SK-N-SH (cell line): ENCODE results near the gene SRSF2. TPM values are rescaled to one million over a fixed set of nuclear protein-coding genes. Genes with fewer than 3 reads are reported as not detected.

ENCODE experiments used
- CTCF ChIA-PET: fragments of 300-600, 350-600 bp; formaldehyde crosslinking; extraction: SDS; loops from one replicate; lab custom pipeline; 2021; lab: Yijun Ruan, JAX
- POLR2A ChIA-PET: fragments of 350-600 bp; sonication (Branson Sonifier 250); formaldehyde crosslinking; extraction: SDS; loops from one replicate; lab custom pipeline; 2020; ENCODE audit warnings: antibody characterized with exemption, inconsistent platforms; lab: Yijun Ruan, JAX
- DNase-seq: peaks from one replicate; pipeline ENCODE4 v3.0.0; 2012
- H2AFZ ChIP-seq: fragments of 200-600 bp; sonication (generic); 2 replicates; pipeline ENCODE4 v1.8.1; 2016; ENCODE audit warnings: antibody characterized with exemption, mild to moderate bottlenecking, low read depth
- H3F3A ChIP-seq: fragments of 200-600 bp; sonication (generic); replicated peaks from 2 replicates; pipeline ENCODE3; 2016; ENCODE audit warnings: antibody characterized with exemption, mild to moderate bottlenecking; ENCODE audit not compliant: insufficient read depth
- H3K27ac ChIP-seq, 2 experiments: fragments of 200-500 bp in 1 of 2; fragments of 200-600 bp in 1 of 2; sonication (Bioruptor generic) in 1 of 2; sonication (generic), shearing (Covaris generic) in 1 of 2; 2 replicates each; pipeline versions ENCODE4 v1.5.1 to v1.6.1; 2014 to 2016; ENCODE audit warnings: low read depth in 2 of 2, inconsistent platforms in 1 of 2, low read length in 1 of 2, mild to moderate bottlenecking in 1 of 2, mixed read lengths in 1 of 2
- H3K27me3 ChIP-seq: fragments of 200-600 bp; sonication (generic), shearing (Covaris generic); 2 replicates; pipeline ENCODE4 v1.6.1; 2016; ENCODE audit warnings: mixed run types; ENCODE audit not compliant: insufficient read depth
- H3K36me3 ChIP-seq, 2 experiments: fragments of 200-500 bp in 1 of 2; fragments of 200-600 bp in 1 of 2; sonication (Bioruptor generic) in 1 of 2; sonication (generic) in 1 of 2; replicated peaks in 1 of 2; 2 replicates each; pipeline versions ENCODE3 to v1.5.1; 2014 to 2016; ENCODE audit warnings: low read length in 1 of 2, mild to moderate bottlenecking in 1 of 2; ENCODE audit not compliant: insufficient read depth in 2 of 2, control insufficient read depth in 1 of 2
- H3K4me1 ChIP-seq, 2 experiments: fragments of 200-500 bp in 1 of 2; fragments of 200-600 bp in 1 of 2; sonication (Bioruptor generic) in 1 of 2; sonication (generic), shearing (Covaris generic) in 1 of 2; 2 replicates each; pipeline versions ENCODE4 v1.5.1 to v1.6.1; 2014 to 2016; ENCODE audit warnings: low read depth in 1 of 2, low read length in 1 of 2, mixed run types in 1 of 2; ENCODE audit not compliant: insufficient read depth in 2 of 2, control insufficient read depth in 1 of 2
- H3K4me2 ChIP-seq: fragments of 200-600 bp; sonication (generic), shearing (Covaris generic); 2 replicates; pipeline ENCODE4 v1.6.1; 2017; ENCODE audit warnings: mixed run types
- H3K4me3 ChIP-seq, 2 experiments: fragments of 200-500 bp in 1 of 2; fragments of 200-600 bp in 1 of 2; sonication (Bioruptor generic) in 1 of 2; sonication (generic), shearing (Covaris generic) in 1 of 2; 2 replicates each; pipeline versions ENCODE4 v1.5.1 to v1.8.1; 2014 to 2016; ENCODE audit warnings: low read depth in 2 of 2, inconsistent platforms in 1 of 2, low read length in 1 of 2, mild to moderate bottlenecking in 1 of 2, mixed read lengths in 1 of 2, moderate library complexity in 1 of 2
- H3K79me2 ChIP-seq: fragments of 200-600 bp; sonication (generic); 2 replicates; pipeline ENCODE4 v1.8.1; 2017; ENCODE audit warnings: mild to moderate bottlenecking; ENCODE audit not compliant: insufficient read depth
- H3K9ac ChIP-seq: fragments of 200-600 bp; sonication (generic); 2 replicates; pipeline ENCODE4 v1.6.1; 2017; ENCODE audit warnings: mixed run types
- H3K9me2 ChIP-seq: fragments of 200-600 bp; sonication (generic); 2 replicates; pipeline ENCODE4 v1.6.1; 2017; ENCODE audit warnings: mixed run types
- H3K9me3 ChIP-seq: fragments of 200-600 bp; sonication (generic); 2 replicates; pipeline ENCODE4 v1.6.1; 2017; ENCODE audit warnings: mixed run types, mild to moderate bottlenecking, moderate library complexity
- H4K20me1 ChIP-seq: fragments of 200-600 bp; sonication (generic); 2 replicates; pipeline ENCODE4 v1.6.1; 2017; ENCODE audit warnings: mild to moderate bottlenecking, mixed run types; ENCODE audit not compliant: insufficient read depth
- CHD2 ChIP-seq: fragments of 150-350 bp; IDR thresholded peaks from 2 replicates; pipeline ENCODE4 v1.6.1; 2018; ENCODE audit warnings: low read length; ENCODE audit not compliant: partially characterized antibody
- ELF1 ChIP-seq: IDR thresholded peaks from 2 replicates; pipeline ENCODE4 v1.4.0; 2012
- EP300 ChIP-seq, 2 experiments: IDR thresholded peaks; 2 replicates each; pipeline versions ENCODE4 v1.4.0 to v1.6.1; 2012; ENCODE audit warnings: borderline replicate concordance in 1 of 2, low read depth in 1 of 2, low read length in 1 of 2
- FOSL2 ChIP-seq: IDR thresholded peaks from 2 replicates; pipeline ENCODE4 v1.4.0; 2012; ENCODE audit warnings: low read depth, mild to moderate bottlenecking, moderate library complexity, borderline replicate concordance
- FOXJ3 ChIP-seq: sonication (generic); formaldehyde crosslinking; IDR thresholded peaks from 2 replicates; pipeline ENCODE4 v1.5.1; 2020; ENCODE audit warnings: mild to moderate bottlenecking, missing genetic modification reagents
- GABPA ChIP-seq: IDR thresholded peaks from 2 replicates; pipeline ENCODE4 v1.4.0; 2012; ENCODE audit warnings: low read depth, mild to moderate bottlenecking
- MEF2A ChIP-seq: IDR thresholded peaks from 2 replicates; pipeline ENCODE4 v1.4.0; 2012; ENCODE audit warnings: low read depth, borderline replicate concordance
- MXI1 ChIP-seq: IDR thresholded peaks from 2 replicates; pipeline ENCODE4 v1.6.1; 2012; ENCODE audit warnings: mild to moderate bottlenecking, low read depth, low read length, improper control_type of control experiment
- NFIC ChIP-seq: IDR thresholded peaks from 2 replicates; pipeline ENCODE4 v1.4.0; 2012; ENCODE audit warnings: borderline replicate concordance
- NRF1 ChIP-seq: IDR thresholded peaks from 2 replicates; pipeline ENCODE4 v1.6.1; 2012; ENCODE audit warnings: low read depth, mild to moderate bottlenecking, low read length
- POLR2AphosphoS5 ChIP-seq: IDR thresholded peaks from 2 replicates; pipeline ENCODE4 v1.6.1; 2012; ENCODE audit warnings: low read depth, low read length
- RAD21 ChIP-seq: IDR thresholded peaks from 2 replicates; pipeline ENCODE4 v1.6.1; 2012; ENCODE audit warnings: mild to moderate bottlenecking, low read length
- RCOR1 ChIP-seq: fragments of 150-350 bp; IDR thresholded peaks from 2 replicates; pipeline ENCODE4 v1.6.1; 2017; ENCODE audit warnings: antibody characterized with exemption, low read length
- RFX5 ChIP-seq: IDR thresholded peaks from 2 replicates; pipeline ENCODE4 v1.6.1; 2012; ENCODE audit warnings: mild to moderate bottlenecking, improper control_type of control experiment, low read length
- RXRA ChIP-seq: IDR thresholded peaks from 2 replicates; pipeline ENCODE4 v1.4.0; 2012; ENCODE audit warnings: low read depth, mild to moderate bottlenecking, borderline replicate concordance
- TAF1 ChIP-seq: IDR thresholded peaks from 2 replicates; pipeline ENCODE4 v1.6.1; 2012; ENCODE audit warnings: low read depth, mild to moderate bottlenecking, low read length, moderate library complexity, borderline replicate concordance
- TCF12 ChIP-seq: IDR thresholded peaks from 2 replicates; pipeline ENCODE4 v1.4.0; 2012
- YY1 ChIP-seq: IDR thresholded peaks from 2 replicates; pipeline ENCODE4 v1.4.0; 2012; ENCODE audit warnings: low read depth, mild to moderate bottlenecking
- WGBS: methylation state at CpG from one replicate; pipeline ENCODE4 v1.1.6; 2017; ENCODE audit warnings: low lambda C conversion rate; 5-methylcytosine and 5-hydroxymethylcytosine counted together
- polyA plus RNA-seq, 3 experiments: library from polyadenylated mRNA; depleted of rRNA; stranded (reverse); fragments of >200 nt; gene quantifications; 2 replicates each; pipeline ENCODE4 v1.2.3, GENCODE V29; 2012
- TF ChIP-seq, protein P1 (sequence below): IDR thresholded peaks from 2 replicates; pipeline ENCODE4; 2012
- TF ChIP-seq, protein P2 (sequence below): IDR thresholded peaks from 2 replicates; pipeline ENCODE4 v1.4.0; 2012; ENCODE audit warnings: low read depth, borderline replicate concordance
- TF ChIP-seq, protein P3 (sequence below): fragments of 150-350 bp; IDR thresholded peaks from 2 replicates; pipeline ENCODE4 v1.6.1; 2017; ENCODE audit warnings: antibody characterized with exemption, low read length, low read depth, borderline replicate concordance
- TF ChIP-seq, protein P4 (sequence below): fragments of 200-600 bp; sonication (generic); IDR thresholded peaks from 2 replicates; pipeline ENCODE4 v1.6.1; 2017; ENCODE audit warnings: antibody characterized with exemption, mild to moderate bottlenecking, moderate library complexity
- TF ChIP-seq, protein P5 (sequence below): fragments of 150-350 bp; IDR thresholded peaks from 2 replicates; pipeline ENCODE4 v1.6.1; 2016; ENCODE audit warnings: mild to moderate bottlenecking, low read depth, low read length

SRSF2 gene
- polyA plus RNA-seq, 1 of the 3 experiments (the other 2 are of a cell fraction), result 211 TPM

DNA sequence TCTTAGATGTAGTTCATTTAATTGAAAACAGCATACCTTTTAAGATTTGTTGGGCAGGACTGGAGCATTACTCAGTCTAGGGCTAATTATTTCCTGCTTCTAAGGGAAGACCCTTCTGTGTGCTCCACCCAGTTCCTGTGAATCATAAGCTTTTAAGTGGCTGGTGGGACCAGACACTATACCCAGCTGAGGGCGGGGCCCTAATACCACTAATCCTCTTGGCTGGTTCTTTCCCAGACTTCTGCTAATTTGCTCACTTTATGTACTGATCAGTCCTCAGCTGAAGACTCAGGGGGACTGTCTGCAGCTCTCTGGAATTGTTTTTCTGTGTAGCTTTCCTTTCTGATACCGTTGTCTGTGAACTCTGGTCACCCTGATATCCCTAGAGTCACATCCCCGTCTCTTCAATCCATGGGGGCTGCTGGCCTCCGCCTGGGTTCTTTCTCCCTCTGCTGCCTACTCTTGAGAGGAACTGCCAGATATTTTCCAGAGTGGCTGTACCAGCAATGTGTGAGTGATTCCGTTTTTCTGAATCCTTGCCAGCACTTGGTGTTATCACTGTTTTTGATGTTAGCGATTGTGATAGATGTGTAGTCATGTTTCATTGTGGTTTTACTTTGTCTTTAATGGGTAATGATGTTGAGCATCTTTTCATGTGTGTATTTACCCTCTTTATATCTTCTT, 35.9 kb upstream of the SRSF2 start:
- H4K20me1 ChIP-seq, result no peaks in the 10 kb centered on the region
- peak overlapping the region; percentile 22 to 47; a peak in 3 of 4 replicates for H3K4me3 ChIP-seq
- H3F3A ChIP-seq, result peaks cover 13% of the 10 kb centered on the region
- no peaks in the 10 kb centered on the region for H3K27me3 ChIP-seq
- ChIA-PET POLR2A (interaction anchor here (1.0 kb wide), 1 partner anchor 36 kb away, joined by 4 read pairs; the partner anchor contains the start of gene SRSF2), CTCF (interaction anchor here (0.8 to 1.4 kb wide), 6 partner anchors 21 to 474 kb away, joined by 3 to 5 read pairs (median 3); partner anchors contain the start of gene MGAT5B)
- H3K27ac ChIP-seq, result peak overlapping the region; percentile 71 to 88
- H3K9ac ChIP-seq, result peak overlapping the region; percentile 59; the same call in 1 of the 2 replicates
- peaks cover 5 to 13% of the 10 kb centered on the region in 2 experiments; a peak in 2 of 4 replicates for H3K4me1 ChIP-seq
- no peaks in the 10 kb centered on the region for H3K9me2 ChIP-seq
- H3K36me3 ChIP-seq, result peaks cover 37 to 46% of the 10 kb centered on the region in 2 experiments
- peak overlapping the region; percentile 68 for H3K4me2 ChIP-seq
- WGBS, result 25% methylated on average over 6 of the region's 6 CpGs
- H2AFZ ChIP-seq, result peak overlapping the region; percentile 71; the same call in 1 of the 2 replicates
- peak; percentile 64 for DNase-seq
- no peaks in the 10 kb centered on the region for H3K9me3 ChIP-seq
- no peaks in the 10 kb centered on the region for H3K79me2 ChIP-seq
- TF ChIP-seq, protein P1, sequence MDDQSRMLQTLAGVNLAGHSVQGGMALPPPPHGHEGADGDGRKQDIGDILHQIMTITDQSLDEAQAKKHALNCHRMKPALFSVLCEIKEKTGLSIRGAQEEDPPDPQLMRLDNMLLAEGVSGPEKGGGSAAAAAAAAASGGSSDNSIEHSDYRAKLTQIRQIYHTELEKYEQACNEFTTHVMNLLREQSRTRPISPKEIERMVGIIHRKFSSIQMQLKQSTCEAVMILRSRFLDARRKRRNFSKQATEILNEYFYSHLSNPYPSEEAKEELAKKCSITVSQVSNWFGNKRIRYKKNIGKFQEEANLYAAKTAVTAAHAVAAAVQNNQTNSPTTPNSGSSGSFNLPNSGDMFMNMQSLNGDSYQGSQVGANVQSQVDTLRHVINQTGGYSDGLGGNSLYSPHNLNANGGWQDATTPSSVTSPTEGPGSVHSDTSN, result peak; percentile 89
- TF ChIP-seq MXI1 (no peak), RXRA (peak; percentile 6; the same call in 1 of the 2 replicates), FOXJ3 (CRISPR knock-in tag) (no peak), FOSL2 (peak; percentile 55; the same call in 1 of the 2 replicates), EP300 (IDR thresholded peaks at IDR 0.05; ENCODE audit: borderline replicate concordance in 1 of 2, low read depth in 1 of 2, low read length in 1 of 2) (no peak), GABPA (peak; percentile 55), ELF1 (peak; percentile 52), RFX5 (no peak), NRF1 (no peak), YY1 (no peak), RAD21 (peak; percentile 41; the same call in 1 of the 2 replicates), CHD2 (no peak), TAF1 (no peak), NFIC (peak; percentile 52; the same call in 1 of the 2 replicates), RCOR1 (no peak), TCF12 (peak; percentile 78), POLR2AphosphoS5 (peak; percentile 58; the same call in 1 of the 2 replicates), MEF2A (no peak)
- TF ChIP-seq, protein P2, sequence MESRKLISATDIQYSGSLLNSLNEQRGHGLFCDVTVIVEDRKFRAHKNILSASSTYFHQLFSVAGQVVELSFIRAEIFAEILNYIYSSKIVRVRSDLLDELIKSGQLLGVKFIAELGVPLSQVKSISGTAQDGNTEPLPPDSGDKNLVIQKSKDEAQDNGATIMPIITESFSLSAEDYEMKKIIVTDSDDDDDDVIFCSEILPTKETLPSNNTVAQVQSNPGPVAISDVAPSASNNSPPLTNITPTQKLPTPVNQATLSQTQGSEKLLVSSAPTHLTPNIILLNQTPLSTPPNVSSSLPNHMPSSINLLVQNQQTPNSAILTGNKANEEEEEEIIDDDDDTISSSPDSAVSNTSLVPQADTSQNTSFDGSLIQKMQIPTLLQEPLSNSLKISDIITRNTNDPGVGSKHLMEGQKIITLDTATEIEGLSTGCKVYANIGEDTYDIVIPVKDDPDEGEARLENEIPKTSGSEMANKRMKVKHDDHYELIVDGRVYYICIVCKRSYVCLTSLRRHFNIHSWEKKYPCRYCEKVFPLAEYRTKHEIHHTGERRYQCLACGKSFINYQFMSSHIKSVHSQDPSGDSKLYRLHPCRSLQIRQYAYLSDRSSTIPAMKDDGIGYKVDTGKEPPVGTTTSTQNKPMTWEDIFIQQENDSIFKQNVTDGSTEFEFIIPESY, result peak; percentile 43; the same call in 1 of the 2 replicates
- TF ChIP-seq, protein P3, sequence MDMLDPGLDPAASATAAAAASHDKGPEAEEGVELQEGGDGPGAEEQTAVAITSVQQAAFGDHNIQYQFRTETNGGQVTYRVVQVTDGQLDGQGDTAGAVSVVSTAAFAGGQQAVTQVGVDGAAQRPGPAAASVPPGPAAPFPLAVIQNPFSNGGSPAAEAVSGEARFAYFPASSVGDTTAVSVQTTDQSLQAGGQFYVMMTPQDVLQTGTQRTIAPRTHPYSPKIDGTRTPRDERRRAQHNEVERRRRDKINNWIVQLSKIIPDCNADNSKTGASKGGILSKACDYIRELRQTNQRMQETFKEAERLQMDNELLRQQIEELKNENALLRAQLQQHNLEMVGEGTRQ, result no peak
- TF ChIP-seq, protein P4, sequence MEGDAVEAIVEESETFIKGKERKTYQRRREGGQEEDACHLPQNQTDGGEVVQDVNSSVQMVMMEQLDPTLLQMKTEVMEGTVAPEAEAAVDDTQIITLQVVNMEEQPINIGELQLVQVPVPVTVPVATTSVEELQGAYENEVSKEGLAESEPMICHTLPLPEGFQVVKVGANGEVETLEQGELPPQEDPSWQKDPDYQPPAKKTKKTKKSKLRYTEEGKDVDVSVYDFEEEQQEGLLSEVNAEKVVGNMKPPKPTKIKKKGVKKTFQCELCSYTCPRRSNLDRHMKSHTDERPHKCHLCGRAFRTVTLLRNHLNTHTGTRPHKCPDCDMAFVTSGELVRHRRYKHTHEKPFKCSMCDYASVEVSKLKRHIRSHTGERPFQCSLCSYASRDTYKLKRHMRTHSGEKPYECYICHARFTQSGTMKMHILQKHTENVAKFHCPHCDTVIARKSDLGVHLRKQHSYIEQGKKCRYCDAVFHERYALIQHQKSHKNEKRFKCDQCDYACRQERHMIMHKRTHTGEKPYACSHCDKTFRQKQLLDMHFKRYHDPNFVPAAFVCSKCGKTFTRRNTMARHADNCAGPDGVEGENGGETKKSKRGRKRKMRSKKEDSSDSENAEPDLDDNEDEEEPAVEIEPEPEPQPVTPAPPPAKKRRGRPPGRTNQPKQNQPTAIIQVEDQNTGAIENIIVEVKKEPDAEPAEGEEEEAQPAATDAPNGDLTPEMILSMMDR, result peak; percentile 40
- TF ChIP-seq, protein P5, sequence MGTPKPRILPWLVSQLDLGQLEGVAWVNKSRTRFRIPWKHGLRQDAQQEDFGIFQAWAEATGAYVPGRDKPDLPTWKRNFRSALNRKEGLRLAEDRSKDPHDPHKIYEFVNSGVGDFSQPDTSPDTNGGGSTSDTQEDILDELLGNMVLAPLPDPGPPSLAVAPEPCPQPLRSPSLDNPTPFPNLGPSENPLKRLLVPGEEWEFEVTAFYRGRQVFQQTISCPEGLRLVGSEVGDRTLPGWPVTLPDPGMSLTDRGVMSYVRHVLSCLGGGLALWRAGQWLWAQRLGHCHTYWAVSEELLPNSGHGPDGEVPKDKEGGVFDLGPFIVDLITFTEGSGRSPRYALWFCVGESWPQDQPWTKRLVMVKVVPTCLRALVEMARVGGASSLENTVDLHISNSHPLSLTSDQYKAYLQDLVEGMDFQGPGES, result no peak
